Neuronal stem cell (in vitro differentiated cells): Measurements from ENCODE around the gene CHN1.

Source experiments
- DNase-seq: peaks from one replicate; pipeline ENCODE4 v3.0.0-alpha.2; 2013; ENCODE audit warnings: low spot score
- H2AFZ ChIP-seq: one replicate; pipeline ENCODE4 v1.6.1; 2013; ENCODE audit warnings: mild to moderate bottlenecking, low read length, inconsistent platforms
- H2AK5ac ChIP-seq: 2 replicates; pipeline ENCODE4 v1.6.1; 2013; ENCODE audit warnings: low read depth, mild to moderate bottlenecking, inconsistent platforms, low read length, moderate library complexity, mixed read lengths
- H2BK120ac ChIP-seq: 2 replicates; pipeline ENCODE4 v1.6.1; 2013; ENCODE audit warnings: low read depth, mild to moderate bottlenecking, inconsistent platforms, low read length, moderate library complexity, mixed read lengths
- H2BK12ac ChIP-seq: one replicate; pipeline ENCODE4 v1.6.1; 2013; ENCODE audit warnings: low read length, inconsistent platforms
- H2BK15ac ChIP-seq: 2 replicates; pipeline ENCODE4 v1.6.1; 2013; ENCODE audit warnings: mild to moderate bottlenecking, low read length, inconsistent platforms, mixed read lengths
- H2BK5ac ChIP-seq: one replicate; pipeline ENCODE4 v1.6.1; 2013; ENCODE audit warnings: inconsistent platforms, mild to moderate bottlenecking, low read length, moderate library complexity
- H3K14ac ChIP-seq: one replicate; pipeline ENCODE4 v1.6.1; 2013; ENCODE audit warnings: low read length, inconsistent platforms
- H3K18ac ChIP-seq: 2 replicates; pipeline ENCODE4 v1.6.1; 2013; ENCODE audit warnings: low read length, inconsistent platforms
- H3K23ac ChIP-seq: 2 replicates; pipeline ENCODE4 v1.6.1; 2013; ENCODE audit warnings: low read depth, mild to moderate bottlenecking, mixed read lengths, low read length, inconsistent platforms; ENCODE audit not compliant: poor library complexity
- H3K27ac ChIP-seq: replicated peaks from 3 replicates; pipeline ENCODE4 v1.5.1; 2013; ENCODE audit warnings: low read length, inconsistent platforms
- H3K27me3 ChIP-seq, 3 experiments: 2 replicates each; pipeline ENCODE4 v1.6.1; 2013; ENCODE audit warnings: low read length in 3 of 3, mild to moderate bottlenecking in 2 of 3, inconsistent platforms in 1 of 3, low read depth in 1 of 3, mixed read lengths in 1 of 3, moderate library complexity in 1 of 3; ENCODE audit not compliant: control insufficient read depth in 3 of 3, insufficient read depth in 3 of 3
- H3K36me3 ChIP-seq, 2 donors: replicated peaks in 1 of 2; 2 replicates each; pipeline ENCODE4 v1.6.1; 2013; ENCODE audit warnings: low read length in 2 of 2; ENCODE audit not compliant: control insufficient read depth in 2 of 2, insufficient read depth in 2 of 2
- H3K4ac ChIP-seq: 2 replicates; pipeline ENCODE4 v1.6.1; 2013; ENCODE audit warnings: inconsistent platforms, mild to moderate bottlenecking, low read length, moderate library complexity
- H3K4me1 ChIP-seq, 2 donors: 1 replicate in 1 of 2; 2 replicates in 1 of 2; pipeline ENCODE4 v1.6.1; 2013; ENCODE audit warnings: low read length in 2 of 2, low read depth in 1 of 2; ENCODE audit not compliant: control insufficient read depth in 2 of 2, insufficient read depth in 1 of 2
- H3K4me2 ChIP-seq: one replicate; pipeline ENCODE4 v1.6.1; 2013; ENCODE audit warnings: mild to moderate bottlenecking, low read length, inconsistent platforms; ENCODE audit not compliant: insufficient read depth, poor library complexity, severe bottlenecking
- H3K4me3 ChIP-seq, 2 donors: 2 replicates each; pipeline ENCODE4 v1.5.1; 2013; ENCODE audit warnings: low read length in 2 of 2, mild to moderate bottlenecking in 2 of 2, inconsistent platforms in 1 of 2, moderate library complexity in 1 of 2
- H3K79me1 ChIP-seq: one replicate; pipeline ENCODE4 v1.6.1; 2013; ENCODE audit warnings: low read depth, mild to moderate bottlenecking, inconsistent platforms, low read length, moderate library complexity
- H3K9ac ChIP-seq: one replicate; pipeline ENCODE4 v1.6.1; 2013; ENCODE audit warnings: mild to moderate bottlenecking, low read depth, low read length, inconsistent platforms; ENCODE audit not compliant: poor library complexity
- H3K9me3 ChIP-seq, 2 donors: replicated peaks in 1 of 2; 2 replicates each; pipeline versions ENCODE3 to v1.6.1; 2013; ENCODE audit warnings: low read length in 2 of 2, mild to moderate bottlenecking in 2 of 2, inconsistent platforms in 1 of 2, low read depth in 1 of 2, mixed read lengths in 1 of 2, moderate library complexity in 1 of 2; ENCODE audit not compliant: control insufficient read depth in 2 of 2, insufficient read depth in 1 of 2
- H4K8ac ChIP-seq: one replicate; pipeline ENCODE4 v1.6.1; 2013; ENCODE audit warnings: low read depth, mild to moderate bottlenecking, inconsistent platforms, low read length, moderate library complexity
- H4K91ac ChIP-seq: one replicate; pipeline ENCODE4 v1.6.1; 2013; ENCODE audit warnings: low read length, low read depth, mild to moderate bottlenecking, inconsistent platforms; ENCODE audit not compliant: poor library complexity
- WGBS, 2 donors: extraction: QIAGEN DNeasy Blood & Tissue Kit; methylation state at CpG; one replicate each; pipeline ENCODE4 v1.1.7; 2013; ENCODE audit warnings: missing lambda C conversion rate in 2 of 2, mixed read lengths in 1 of 2; ENCODE audit not compliant: insufficient read length in 2 of 2, insufficient replicate concordance in 1 of 2; ENCODE audit errors: extremely low coverage in 2 of 2; 5-methylcytosine and 5-hydroxymethylcytosine counted together

CHN1 gene

DNA sequence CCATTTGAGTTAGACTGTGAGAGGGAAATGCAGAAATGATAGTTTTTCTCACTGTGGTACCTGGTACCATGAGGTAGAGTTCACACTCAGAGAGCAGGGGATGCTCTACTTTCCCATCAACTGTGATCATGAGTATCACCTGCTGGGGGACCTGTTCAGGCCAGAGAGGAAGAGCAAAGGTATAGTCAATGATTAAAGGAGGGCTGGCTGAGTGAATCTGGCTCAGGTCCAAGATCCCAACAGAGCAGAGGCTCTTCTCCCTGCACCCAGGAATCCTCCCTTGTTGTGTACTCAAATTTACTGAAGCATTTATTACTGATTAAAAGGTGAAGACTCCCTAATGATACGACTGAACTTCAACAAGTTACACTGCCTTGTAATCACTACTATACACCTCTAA, 136.3 kb downstream of the CHN1 start:
- H3K79me1 ChIP-seq = no peaks in the 10 kb centered on the region
- H3K18ac ChIP-seq = no peak overlapping the region
- H4K8ac ChIP-seq = no peak overlapping the region
- no peak for DNase-seq
- H3K9me3 ChIP-seq = peaks cover 0 to 8% of the 10 kb centered on the region in 2 donors
- no peak overlapping the region for H3K9ac ChIP-seq
- no CpG with 5 or more reads among the region's 1 CpG for WGBS, 2 donors
- no peak overlapping the region for H2AFZ ChIP-seq
- no peak overlapping the region for H2BK12ac ChIP-seq
- no peak overlapping the region for H2AK5ac ChIP-seq
- H3K27me3 ChIP-seq = no peaks in the 10 kb centered on the region
- no peak overlapping the region for H2BK15ac ChIP-seq
- H3K23ac ChIP-seq = no peak overlapping the region
- no peak overlapping the region for H3K14ac ChIP-seq
- no peak overlapping the region for H3K4me2 ChIP-seq
- H4K91ac ChIP-seq = no peak overlapping the region
- H3K27ac ChIP-seq = no peak overlapping the region
- H3K4ac ChIP-seq = no peak overlapping the region
- no peak overlapping the region for H2BK120ac ChIP-seq
- peaks cover 2% of the 10 kb centered on the region in 2 donors for H3K4me1 ChIP-seq
- no peak overlapping the region for H3K4me3 ChIP-seq
- H2BK5ac ChIP-seq = no peak overlapping the region
- peaks cover 0 to 79% of the 10 kb centered on the region in 2 donors for H3K36me3 ChIP-seq

DNA sequence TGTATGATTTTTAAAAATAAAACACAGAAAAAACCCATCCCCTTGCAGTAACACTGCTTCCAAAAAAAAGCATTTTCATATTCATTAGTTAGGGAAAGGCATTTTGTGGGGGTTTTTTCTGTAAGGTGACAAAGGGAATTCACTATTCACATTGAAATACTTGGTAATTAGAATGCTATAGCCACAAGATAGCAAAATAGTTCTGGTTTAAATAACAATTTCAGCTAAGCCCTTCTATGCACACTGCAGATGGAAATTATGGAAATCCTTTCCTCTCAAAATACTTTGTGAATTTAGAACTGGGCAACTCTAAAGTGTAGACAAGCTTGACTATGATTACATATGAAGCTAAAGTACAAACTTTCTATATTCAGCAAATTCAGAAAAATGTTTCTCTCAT, 138.8 kb downstream of the CHN1 start:
- Histone ChIP-seq H2BK5ac (no peak overlapping the region), H3K36me3 (peaks cover 0 to 63% of the 10 kb centered on the region in 2 donors), H3K4me3 (no peak overlapping the region), H3K18ac (no peak overlapping the region), H3K9me3 (peaks cover 0 to 1% of the 10 kb centered on the region in 2 donors), H3K4me2 (no peak overlapping the region), H3K9ac (no peak overlapping the region), H2BK15ac (no peak overlapping the region), H2BK120ac (no peak overlapping the region), H3K27me3 (no peaks in the 10 kb centered on the region), H4K8ac (no peak overlapping the region), H2AFZ (no peak overlapping the region), H4K91ac (no peak overlapping the region), H2AK5ac (no peak overlapping the region), H3K27ac (no peak overlapping the region), H2BK12ac (no peak overlapping the region), H3K79me1 (no peaks in the 10 kb centered on the region), H3K4me1 (peaks cover 0 to 2% of the 10 kb centered on the region in 2 donors), H3K4ac (no peak overlapping the region), H3K14ac (no peak overlapping the region), H3K23ac (no peak overlapping the region)
- DNase-seq = no peak

DNA sequence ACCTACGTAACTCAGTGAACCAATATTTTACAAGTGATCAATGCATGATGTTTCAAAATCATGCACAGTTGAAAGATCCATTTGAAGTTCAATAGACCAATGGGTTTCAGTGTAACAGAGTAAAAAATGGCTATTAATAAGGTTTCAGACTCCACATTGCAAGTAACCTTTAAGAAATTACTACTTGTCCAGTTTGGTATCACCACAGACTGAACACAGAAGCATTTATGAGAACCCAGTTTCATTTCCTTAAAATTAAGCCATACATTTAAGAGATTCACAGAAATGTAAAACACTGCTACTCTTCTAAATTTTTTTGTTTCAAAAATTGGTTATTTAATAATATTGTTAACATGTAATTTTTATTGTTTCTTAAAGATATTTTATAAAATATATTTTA, 142.0 kb downstream of the CHN1 start:
- Histone ChIP-seq H2AFZ (no peak overlapping the region), H4K91ac (no peak overlapping the region), H3K14ac (no peak overlapping the region), H4K8ac (no peak overlapping the region), H2BK15ac (no peak overlapping the region), H3K79me1 (no peaks in the 10 kb centered on the region), H3K4me2 (no peak overlapping the region), H2BK12ac (no peak overlapping the region), H3K4me1 (peaks cover 0 to 2% of the 10 kb centered on the region in 2 donors), H3K36me3 (peaks cover 0 to 38% of the 10 kb centered on the region in 2 donors), H2AK5ac (no peak overlapping the region), H3K18ac (no peak overlapping the region), H3K9me3 (no peaks in the 10 kb centered on the region), H2BK120ac (no peak overlapping the region), H2BK5ac (no peak overlapping the region), H3K27me3 (no peaks in the 10 kb centered on the region), H3K9ac (no peak overlapping the region), H3K4me3 (no peak overlapping the region), H3K23ac (no peak overlapping the region), H3K27ac (no peak overlapping the region), H3K4ac (no peak overlapping the region)
- no peak for DNase-seq
- no CpG with 5 or more reads among the region's 1 CpG for WGBS, 2 donors

DNA sequence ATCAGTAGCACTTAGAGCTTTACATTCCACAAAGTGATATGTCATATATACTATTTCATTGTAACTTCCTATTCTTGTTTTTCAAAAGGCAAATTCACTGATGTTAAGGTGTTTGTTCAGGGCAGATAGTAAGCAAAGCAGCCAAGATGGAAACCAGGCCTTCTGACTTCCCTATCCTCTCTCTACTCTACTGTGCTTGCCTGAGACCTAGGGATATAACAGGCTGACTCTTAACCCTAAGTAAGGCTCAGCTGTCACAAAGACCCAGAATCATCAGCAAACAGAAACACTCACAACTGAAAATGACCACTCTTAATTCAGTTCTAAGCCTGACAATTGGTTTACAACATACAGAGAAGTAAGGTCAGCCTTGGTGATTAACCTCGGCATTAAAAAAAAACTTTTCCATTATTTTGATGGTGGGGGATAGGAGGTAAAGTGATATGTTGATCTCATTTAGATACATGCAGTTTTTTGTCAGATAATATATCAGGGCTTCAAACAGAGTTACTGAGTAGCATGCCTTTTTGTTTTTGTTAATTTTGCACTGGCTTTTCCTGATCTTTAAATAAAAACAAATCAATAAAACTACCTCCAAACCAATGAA, 145.5 kb downstream of the CHN1 start:
- WGBS, 2 donors = no CpG with 5 or more reads among the region's 1 CpG
- H3K14ac ChIP-seq = no peak overlapping the region
- H3K4me1 ChIP-seq = no peaks in the 10 kb centered on the region
- H2BK15ac ChIP-seq = no peak overlapping the region
- no peak overlapping the region for H2BK5ac ChIP-seq
- H4K91ac ChIP-seq = no peak overlapping the region
- no peak overlapping the region for H3K9ac ChIP-seq
- H3K4me3 ChIP-seq = no peak overlapping the region
- no peak overlapping the region for H4K8ac ChIP-seq
- no peak overlapping the region for H2BK12ac ChIP-seq
- no peak overlapping the region for H2BK120ac ChIP-seq
- DNase-seq = no peak
- H3K9me3 ChIP-seq = no peaks in the 10 kb centered on the region
- no peak overlapping the region for H3K18ac ChIP-seq
- H3K4me2 ChIP-seq = no peak overlapping the region
- no peaks in the 10 kb centered on the region for H3K27me3 ChIP-seq
- no peak overlapping the region for H2AK5ac ChIP-seq
- H3K36me3 ChIP-seq = peaks cover 0 to 40% of the 10 kb centered on the region in 2 donors
- no peak overlapping the region for H2AFZ ChIP-seq
- no peak overlapping the region for H3K27ac ChIP-seq
- no peak overlapping the region for H3K4ac ChIP-seq
- H3K79me1 ChIP-seq = no peaks in the 10 kb centered on the region
- H3K23ac ChIP-seq = no peak overlapping the region
